Esophagus squamous epithelium (tissue), 4 donors: ENCODE measurements around the gene ECE1.

ENCODE experiments used
- POLR2A ChIP-seq, 4 donors: fragments of 450-650 bp; IDR thresholded peaks; one replicate each; pipeline ENCODE4 v1.6.1; 2017; ENCODE audit warnings: antibody characterized with exemption in 4 of 4, mild to moderate bottlenecking in 4 of 4, moderate library complexity in 3 of 4
- TF ChIP-seq, protein P1 (sequence below), 6 experiments: fragments of 450-650 bp in 4 of 6; fragments of 200-600 bp in 2 of 6; sonication (generic) in 2 of 6; IDR thresholded peaks; one replicate each; pipeline ENCODE4 v1.5.1; 2016 to 2019; ENCODE audit warnings: antibody characterized with exemption in 6 of 6, mild to moderate bottlenecking in 4 of 6, moderate library complexity in 4 of 6

DNA sequence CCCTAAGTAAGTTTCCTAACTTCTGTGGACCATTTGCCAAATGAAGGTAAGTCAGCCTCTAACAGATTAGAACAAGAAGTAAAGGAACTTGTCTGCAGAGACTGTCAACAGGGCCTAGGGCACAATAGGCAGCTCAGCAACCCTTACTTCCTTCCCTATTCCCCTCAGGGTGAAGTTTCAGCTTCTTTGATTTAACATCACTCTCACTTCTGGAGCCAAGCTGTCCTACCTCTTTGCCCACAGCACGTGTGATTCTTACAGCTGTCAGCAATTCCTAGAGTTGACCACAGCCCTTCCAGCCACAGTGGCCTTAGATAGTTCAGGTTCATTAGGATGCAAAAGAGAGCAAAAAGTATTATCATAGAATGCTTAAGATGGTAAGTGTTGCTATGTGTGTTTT is 106.0 kb downstream of the ECE1 start:
- no peak for TF ChIP-seq POLR2A (IDR thresholded peaks at IDR 0.05)
- TF ChIP-seq, protein P1, sequence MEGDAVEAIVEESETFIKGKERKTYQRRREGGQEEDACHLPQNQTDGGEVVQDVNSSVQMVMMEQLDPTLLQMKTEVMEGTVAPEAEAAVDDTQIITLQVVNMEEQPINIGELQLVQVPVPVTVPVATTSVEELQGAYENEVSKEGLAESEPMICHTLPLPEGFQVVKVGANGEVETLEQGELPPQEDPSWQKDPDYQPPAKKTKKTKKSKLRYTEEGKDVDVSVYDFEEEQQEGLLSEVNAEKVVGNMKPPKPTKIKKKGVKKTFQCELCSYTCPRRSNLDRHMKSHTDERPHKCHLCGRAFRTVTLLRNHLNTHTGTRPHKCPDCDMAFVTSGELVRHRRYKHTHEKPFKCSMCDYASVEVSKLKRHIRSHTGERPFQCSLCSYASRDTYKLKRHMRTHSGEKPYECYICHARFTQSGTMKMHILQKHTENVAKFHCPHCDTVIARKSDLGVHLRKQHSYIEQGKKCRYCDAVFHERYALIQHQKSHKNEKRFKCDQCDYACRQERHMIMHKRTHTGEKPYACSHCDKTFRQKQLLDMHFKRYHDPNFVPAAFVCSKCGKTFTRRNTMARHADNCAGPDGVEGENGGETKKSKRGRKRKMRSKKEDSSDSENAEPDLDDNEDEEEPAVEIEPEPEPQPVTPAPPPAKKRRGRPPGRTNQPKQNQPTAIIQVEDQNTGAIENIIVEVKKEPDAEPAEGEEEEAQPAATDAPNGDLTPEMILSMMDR (IDR thresholded peaks at IDR 0.05) = no peak
